Neural crest cell (in vitro differentiated cells): Measurements from ENCODE around the gene TRAPPC2B. TPM values are rescaled to one million over a fixed set of nuclear protein-coding genes. Genes with fewer than 3 reads are reported as not detected.

ENCODE experiments used
- DNase-seq: peaks from one replicate; pipeline ENCODE4 v3.0.0; 2021; ENCODE audit warnings: low read depth, mixed read lengths, low spot score
- H3K27ac Mint-ChIP-seq: one replicate; pipeline ENCODE4 v1.8.0; 2021; ENCODE audit warnings: mild to moderate bottlenecking, mixed read lengths; ENCODE audit not compliant: unreplicated experiment
- H3K27me3 Mint-ChIP-seq: 2 replicates; pipeline ENCODE4 v1.8.0; 2021; ENCODE audit warnings: low read depth, mild to moderate bottlenecking, mixed read lengths
- H3K36me3 Mint-ChIP-seq: 2 replicates; pipeline ENCODE4 v1.8.0; 2021; ENCODE audit warnings: low read depth, mild to moderate bottlenecking, mixed read lengths
- H3K4me1 Mint-ChIP-seq: 2 replicates; pipeline ENCODE4 v1.8.0; 2021; ENCODE audit warnings: mixed read lengths
- H3K4me3 Mint-ChIP-seq: one replicate; pipeline ENCODE4 v1.8.0; 2021; ENCODE audit warnings: mild to moderate bottlenecking, mixed read lengths
- H3K9me3 Mint-ChIP-seq: 2 replicates; pipeline ENCODE4 v1.8.0; 2021; ENCODE audit warnings: mixed read lengths
- long read RNA-seq: library from polyadenylated mRNA; unstranded; transcript quantifications from one replicate; pipeline ENCODE4 v2.0.0, GENCODE V29; 2020
- total RNA-seq: library from RNA; stranded (reverse); gene quantifications from 2 replicates; pipeline ENCODE4 v1.2.1, GENCODE V29; 2021
- TF ChIP-seq, protein P1 (sequence below): fragments of 200-600 bp; sonication (generic); conservative IDR thresholded peaks from 2 replicates; pipeline ENCODE4 v1.5.0; 2021; ENCODE audit warnings: antibody characterized with exemption, mild to moderate bottlenecking

The TRAPPC2B gene
- 10.3 and 13.3 TPM in 2 replicates for total RNA-seq
- long read RNA-seq, transcript TRAPPC2B-201 (2 exons, 732 nt), result major isoform, 10 of 10 reads
- long read RNA-seq, partial matches to known transcripts, result 0 of 10 reads
- long read RNA-seq, other reads (novel, unspliced or antisense), result 0 of 10 reads

DNA sequence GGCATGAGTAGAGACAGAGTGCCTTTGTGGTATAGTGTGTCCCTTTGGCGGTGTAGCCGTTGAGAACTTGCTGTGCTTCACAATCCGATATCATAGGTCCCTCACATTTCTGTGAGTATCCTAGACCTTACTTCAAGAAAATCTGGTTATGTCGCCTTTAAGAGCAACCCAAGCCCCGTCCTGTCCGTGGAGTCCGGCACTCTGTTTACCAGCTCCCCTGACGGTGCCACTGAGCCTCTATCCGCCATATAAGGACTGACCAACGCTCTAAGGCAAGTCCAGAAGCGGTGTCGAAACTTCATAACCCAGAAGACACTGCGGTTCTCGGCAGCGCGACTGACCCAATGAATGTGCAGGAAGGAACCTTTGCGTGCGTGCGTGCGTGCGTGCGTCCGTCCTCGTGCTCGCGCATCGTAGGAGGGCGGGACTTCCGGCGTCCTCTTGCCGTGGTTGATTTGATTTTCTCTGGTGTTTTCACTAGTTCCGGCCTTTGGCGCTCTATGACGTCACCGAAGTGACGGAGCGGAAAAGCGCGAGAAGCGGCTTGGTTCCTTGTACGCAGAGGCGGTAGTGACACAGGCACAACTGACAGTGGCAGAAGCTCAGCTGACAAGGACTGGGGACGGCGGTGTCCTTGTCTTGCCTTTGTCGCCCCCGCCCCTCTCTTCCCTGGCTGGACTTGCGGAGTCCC is at the start of gene TRAPPC2B, which contains the start of gene ZNF547:
TRAPPC2B (plus strand) TSS at position 555 of the 691 bp plus-strand sequence. CDS start 1,283 bp downstream, outside the sequence.
ZNF547 (plus strand) TSS at position 555 of the 691 bp plus-strand sequence. CDS start 5,005 bp downstream, outside the sequence.
- Mint-ChIP-seq H3K4me3 (peak within 1 kb of the TSS; percentile 95), H3K36me3 (peaks cover 13% of the 10 kb centered on the region), H3K4me1 (peaks cover 21% of the 10 kb centered on the region), H3K9me3 (no peaks in the 10 kb centered on the region), H3K27me3 (no peaks in the 10 kb centered on the region), H3K27ac (peak within 1 kb of the TSS; percentile 98)
- DNase-seq, result peak; percentile 95
- TF ChIP-seq, protein P1, sequence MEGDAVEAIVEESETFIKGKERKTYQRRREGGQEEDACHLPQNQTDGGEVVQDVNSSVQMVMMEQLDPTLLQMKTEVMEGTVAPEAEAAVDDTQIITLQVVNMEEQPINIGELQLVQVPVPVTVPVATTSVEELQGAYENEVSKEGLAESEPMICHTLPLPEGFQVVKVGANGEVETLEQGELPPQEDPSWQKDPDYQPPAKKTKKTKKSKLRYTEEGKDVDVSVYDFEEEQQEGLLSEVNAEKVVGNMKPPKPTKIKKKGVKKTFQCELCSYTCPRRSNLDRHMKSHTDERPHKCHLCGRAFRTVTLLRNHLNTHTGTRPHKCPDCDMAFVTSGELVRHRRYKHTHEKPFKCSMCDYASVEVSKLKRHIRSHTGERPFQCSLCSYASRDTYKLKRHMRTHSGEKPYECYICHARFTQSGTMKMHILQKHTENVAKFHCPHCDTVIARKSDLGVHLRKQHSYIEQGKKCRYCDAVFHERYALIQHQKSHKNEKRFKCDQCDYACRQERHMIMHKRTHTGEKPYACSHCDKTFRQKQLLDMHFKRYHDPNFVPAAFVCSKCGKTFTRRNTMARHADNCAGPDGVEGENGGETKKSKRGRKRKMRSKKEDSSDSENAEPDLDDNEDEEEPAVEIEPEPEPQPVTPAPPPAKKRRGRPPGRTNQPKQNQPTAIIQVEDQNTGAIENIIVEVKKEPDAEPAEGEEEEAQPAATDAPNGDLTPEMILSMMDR, result no peak

DNA sequence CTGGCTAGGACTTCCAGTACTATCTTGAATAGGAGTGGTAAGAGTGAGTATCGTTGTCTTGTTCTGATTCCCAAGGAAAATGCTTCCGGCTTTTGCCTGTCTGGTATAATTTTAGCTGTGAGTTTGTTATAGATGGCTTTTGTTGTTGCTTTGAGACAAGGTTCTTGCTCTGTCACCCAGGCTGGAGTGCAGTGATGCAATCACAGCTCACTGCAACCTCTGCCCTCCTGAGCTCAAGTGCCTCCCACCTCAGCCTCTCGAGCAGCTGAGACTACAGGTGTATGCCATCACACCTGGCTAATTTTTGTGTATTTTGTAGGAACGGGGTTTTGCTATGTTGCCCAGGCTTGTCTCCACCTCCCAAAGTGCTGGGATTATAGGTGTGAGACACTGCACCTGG is 49.2 kb upstream of the TRAPPC2B start:
- Mint-ChIP-seq H3K27ac (no peak overlapping the region), H3K4me3 (no peak overlapping the region), H3K27me3 (peaks cover 71% of the 10 kb centered on the region), H3K36me3 (no peaks in the 10 kb centered on the region), H3K9me3 (no peaks in the 10 kb centered on the region), H3K4me1 (no peaks in the 10 kb centered on the region)
- TF ChIP-seq, protein P1, result no peak
- no peak for DNase-seq

DNA sequence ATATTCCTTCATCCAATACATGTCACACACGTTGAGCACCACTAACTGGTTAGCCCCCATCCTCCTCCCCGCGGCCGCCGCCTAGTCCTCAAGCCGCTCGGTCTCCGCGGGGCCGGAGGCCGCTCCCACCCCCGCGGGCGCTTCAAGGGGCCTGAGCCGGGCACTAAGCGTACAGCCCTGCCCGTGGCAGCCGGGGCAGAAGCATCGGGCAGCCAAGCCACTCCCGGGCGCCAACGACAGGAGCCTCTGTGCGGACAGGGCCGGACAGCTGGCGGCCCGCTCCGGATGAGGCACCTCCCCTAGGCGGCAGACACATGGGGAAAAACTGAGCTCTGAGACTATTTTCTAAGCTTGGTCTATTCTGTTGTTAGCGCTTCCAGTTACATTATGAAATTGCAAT is 45.8 kb upstream of the TRAPPC2B start:
- Mint-ChIP-seq H3K4me1 (peaks cover 25% of the 10 kb centered on the region), H3K9me3 (no peaks in the 10 kb centered on the region), H3K36me3 (no peaks in the 10 kb centered on the region), H3K4me3 (no peak overlapping the region), H3K27me3 (peaks cover 58% of the 10 kb centered on the region), H3K27ac (no peak overlapping the region)
- TF ChIP-seq, protein P1, result no peak
- DNase-seq, result no peak

DNA sequence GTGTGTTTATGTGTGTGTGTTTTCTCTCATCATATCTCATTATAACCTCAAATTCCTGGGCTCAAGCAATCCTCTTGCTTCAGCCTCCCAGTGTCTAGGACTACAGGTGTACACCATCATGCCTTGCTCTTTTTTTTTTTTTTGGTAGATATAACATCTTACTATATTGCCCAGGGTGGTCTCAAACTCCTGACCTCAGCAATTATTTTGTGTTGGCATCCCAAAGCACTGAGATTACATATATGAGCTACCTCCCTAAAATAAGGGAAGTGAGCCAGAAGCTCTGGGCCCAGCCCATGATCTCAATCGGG is 43.5 kb upstream of the TRAPPC2B start:
- Mint-ChIP-seq H3K9me3 (no peaks in the 10 kb centered on the region), H3K27ac (peak overlapping the region; percentile 98), H3K4me1 (peaks cover 29% of the 10 kb centered on the region), H3K27me3 (peaks cover 34% of the 10 kb centered on the region), H3K36me3 (no peaks in the 10 kb centered on the region), H3K4me3 (peak overlapping the region; percentile 96)
- TF ChIP-seq, protein P1, result no peak
- no peak for DNase-seq

GRCh38 chr19:57320180-57321084 is 42.9 kb upstream of the TRAPPC2B start, which contains the start of gene ZNF543:
Gene ZNF543 (plus strand): TSS chr19:57320472. CDS start chr19:57320854, 382 bp downstream.
- H3K27ac Mint-ChIP-seq, result peak within 1 kb of the TSS; percentile 98
- TF ChIP-seq, protein P1, result no peak
- peaks cover 29% of the 10 kb centered on the region for H3K4me1 Mint-ChIP-seq

More at GRCh38 chr19:57320180-57321084, 42.9 kb upstream of the TRAPPC2B start, which contains the start of gene ZNF543:
- H3K27me3 Mint-ChIP-seq, result peaks cover 28% of the 10 kb centered on the region
- H3K4me3 Mint-ChIP-seq, result peak within 1 kb of the TSS; percentile 96
- no peaks in the 10 kb centered on the region for H3K36me3 Mint-ChIP-seq
- no peaks in the 10 kb centered on the region for H3K9me3 Mint-ChIP-seq
- peak; percentile 90 for DNase-seq
